HG03354 (cell line): ENCODE results near the gene SETD6.

ENCODE experiments used
- ATAC-seq: cut with Tn5 transposase; IDR thresholded peaks from one replicate; pipeline ENCODE4 v1.9.1; 2021; ENCODE audit warnings: mild to moderate bottlenecking; ENCODE audit not compliant: unreplicated experiment, poor library complexity, severe bottlenecking

SETD6 gene

GRCh38 chr16:58492066-58492465, 23.3 kb upstream of the SETD6 start:
- no peak for ATAC-seq

GRCh38 chr16:58492735-58493134, 22.6 kb upstream of the SETD6 start:
- no peak for ATAC-seq

- no peak for ATAC-seq
These were observed 21.4 kb upstream of the SETD6 start for GRCh38 chr16:58493756-58494431.

GRCh38 chr16:58494981-58495520, 20.3 kb upstream of the SETD6 start:
- peak; percentile 80 for ATAC-seq

- ATAC-seq = no peak
These were observed 19.6 kb upstream of the SETD6 start for GRCh38 chr16:58495521-58496331.

- no peak for ATAC-seq
These were observed 17.8 kb upstream of the SETD6 start for GRCh38 chr16:58497468-58497867.

- no peak for ATAC-seq
These were observed 17.4 kb upstream of the SETD6 start for GRCh38 chr16:58497935-58498334.

GRCh38 chr16:58498341-58499091, 16.8 kb upstream of the SETD6 start:
- ATAC-seq = no peak

- no peak for ATAC-seq
These were observed 16.2 kb upstream of the SETD6 start for GRCh38 chr16:58499092-58499511.

GRCh38 chr16:58499615-58500351, 15.5 kb upstream of the SETD6 start, which contains the start of gene NDRG4:
Gene NDRG4, plus strand, starts transcription at chr16:58500143. Its CDS starts 106 bp downstream, at chr16:58500249.
- peak; percentile 41 for ATAC-seq

GRCh38 chr16:58500430-58501241, 14.7 kb upstream of the SETD6 start:
- no peak for ATAC-seq

GRCh38 chr16:58501242-58502131, 13.8 kb upstream of the SETD6 start:
- ATAC-seq = no peak

GRCh38 chr16:58502217-58502921, 12.9 kb upstream of the SETD6 start:
- no peak for ATAC-seq

- ATAC-seq = no peak
These were observed 12.0 kb upstream of the SETD6 start for GRCh38 chr16:58503166-58503862.

- no peak for ATAC-seq
These were observed 11.2 kb upstream of the SETD6 start for GRCh38 chr16:58503863-58504688.
